HCT116 (cell line): ENCODE measurements around the gene MBD3L2B. TPM values are rescaled to one million over a fixed set of nuclear protein-coding genes. Genes with fewer than 3 reads are reported as not detected.

Experiments
- ATAC-seq: fragments of 200-7000 bp; cut with Tn5 transposase; 2 replicates; pipeline ENCODE4 v1.9.1; 2020; ENCODE audit warnings: mild to moderate bottlenecking, moderate library complexity
- BruUV-seq: library from RNA; stranded (reverse); fragments of 400-500 nt; replicated peaks from 2 replicates; lab custom pipeline; 2021; lab: Mats Ljungman, UMichigan
- CTCF ChIA-PET: fragments of 300-600 bp; sonication (Branson Sonifier 250); formaldehyde crosslinking; loops from one replicate; lab custom pipeline; 2021; ENCODE audit warnings: antibody characterized with exemption; lab: Charles Lee
- POLR2A ChIA-PET: fragments of 300-600, 350-600 bp; sonication (Branson Sonifier 250); formaldehyde crosslinking; loops from one replicate; lab custom pipeline; 2021; ENCODE audit warnings: antibody characterized with exemption; lab: Charles Lee
- RAD21 ChIA-PET, 2 experiments: fragments of 300-600 bp; sonication (Branson Sonifier 250); formaldehyde crosslinking; loops; one replicate each; lab custom pipeline; 2023; ENCODE audit warnings: low total read pairs in 2 of 2; ENCODE audit not compliant: uncharacterized antibody in 2 of 2, unreplicated experiment in 2 of 2, low non-redundant PET in 1 of 2; lab: Charles Lee
- DNase-seq: peaks from one replicate; pipeline ENCODE4 v3.0.0-alpha.2; 2010; ENCODE audit warnings: low read depth, low spot score
- H2AFZ ChIP-seq: fragments of 200-600 bp; shearing (Covaris generic), sonication (generic); 2 replicates; pipeline ENCODE4 v1.6.1; 2017; ENCODE audit warnings: low read depth, mixed run types, mixed read lengths, antibody characterized with exemption, low read length; ENCODE audit not compliant: poor library complexity, severe bottlenecking
- H3K27ac ChIP-seq: 2 replicates; pipeline ENCODE4 v1.5.1; 2012; ENCODE audit warnings: low read depth, low read length
- H3K27me3 ChIP-seq: fragments of 200-600 bp; sonication (generic); 2 replicates; pipeline ENCODE4 v1.6.1; 2016; ENCODE audit warnings: mixed run types, low read length, mixed read lengths; ENCODE audit not compliant: insufficient read depth
- H3K36me3 ChIP-seq, 2 experiments: fragments of 200-500 bp in 1 of 2; fragments of 200-600 bp in 1 of 2; sonication (Bioruptor generic) in 1 of 2; sonication (generic) in 1 of 2; 2 replicates each; pipeline versions ENCODE4 v1.5.1 to v1.6.1; 2014 to 2016; ENCODE audit warnings: low read length in 2 of 2, inconsistent platforms in 1 of 2, mixed read lengths in 1 of 2, mixed run types in 1 of 2; ENCODE audit not compliant: insufficient read depth in 2 of 2, control insufficient read depth in 1 of 2
- H3K4me1 ChIP-seq, 2 experiments: fragments of 200-600 bp in 1 of 2; sonication (generic) in 1 of 2; 2 replicates each; pipeline versions ENCODE4 v1.5.1 to v1.6.1; 2012 to 2017; ENCODE audit warnings: low read length in 2 of 2, inconsistent platforms in 1 of 2, mild to moderate bottlenecking in 1 of 2, mixed read lengths in 1 of 2, mixed run types in 1 of 2, moderate library complexity in 1 of 2; ENCODE audit not compliant: insufficient read depth in 2 of 2, control insufficient read depth in 1 of 2
- H3K4me2 ChIP-seq: fragments of 200-600 bp; sonication (generic); 2 replicates; pipeline ENCODE4 v1.6.1; 2017; ENCODE audit warnings: mixed run types, low read length, mixed read lengths
- H3K4me3 ChIP-seq, 2 experiments: fragments of 200-600 bp in 1 of 2; sonication (generic) in 1 of 2; replicated peaks in 1 of 2; 2 replicates each; pipeline ENCODE4 v1.5.1; 2011 to 2016; ENCODE audit warnings: low read length in 2 of 2, control low read depth in 1 of 2, low read depth in 1 of 2, mild to moderate bottlenecking in 1 of 2, mixed read lengths in 1 of 2, mixed run types in 1 of 2
- H3K79me2 ChIP-seq: fragments of 200-600 bp; sonication (generic); 2 replicates; pipeline ENCODE4 v1.6.1; 2017; ENCODE audit warnings: mild to moderate bottlenecking, mixed run types, low read length, moderate library complexity, mixed read lengths; ENCODE audit not compliant: insufficient read depth
- H3K9ac ChIP-seq: fragments of 200-600 bp; sonication (generic); 2 replicates; pipeline ENCODE4 v1.6.1; 2016; ENCODE audit warnings: low read length, mixed read lengths
- H3K9me2 ChIP-seq: fragments of 200-600 bp; sonication (generic), shearing (Covaris generic); 2 replicates; pipeline ENCODE4 v1.6.1; 2017; ENCODE audit warnings: mixed run types, mild to moderate bottlenecking, moderate library complexity; ENCODE audit not compliant: insufficient read depth
- H3K9me3 ChIP-seq, 2 experiments: fragments of 200-500 bp in 1 of 2; fragments of 200-600 bp in 1 of 2; sonication (Bioruptor generic) in 1 of 2; sonication (generic) in 1 of 2; 2 replicates each; pipeline ENCODE4 v1.6.1; 2014 to 2017; ENCODE audit warnings: low read length in 2 of 2, mixed read lengths in 2 of 2, inconsistent platforms in 1 of 2, low read depth in 1 of 2, mild to moderate bottlenecking in 1 of 2, mixed run types in 1 of 2, moderate library complexity in 1 of 2; ENCODE audit not compliant: control insufficient read depth in 1 of 2, insufficient read depth in 1 of 2
- H4K20me1 ChIP-seq: fragments of 200-600 bp; sonication (generic), shearing (Covaris generic); 2 replicates; pipeline ENCODE4 v1.6.1; 2017; ENCODE audit warnings: mixed run types, mild to moderate bottlenecking, moderate library complexity; ENCODE audit not compliant: insufficient read depth
- ATF3 ChIP-seq: IDR thresholded peaks from 2 replicates; pipeline ENCODE4 v1.6.1; 2012
- CBX3 ChIP-seq: IDR thresholded peaks from 2 replicates; pipeline ENCODE4 v1.6.1; 2012; ENCODE audit warnings: low read depth
- CEBPB ChIP-seq: IDR thresholded peaks from 2 replicates; pipeline ENCODE4 v1.6.1; 2012; ENCODE audit warnings: low read depth
- CTCF ChIP-seq, 3 experiments: fragments of 200-600 bp in 1 of 3; sonication (generic) in 1 of 3; IDR thresholded peaks in 2 of 3; conservative IDR thresholded peaks in 1 of 3; 2 replicates each; pipeline ENCODE4 v1.5.1; 2012 to 2017; ENCODE audit warnings: low read depth in 2 of 3, low read length in 2 of 3, antibody characterized with exemption in 1 of 3, borderline replicate concordance in 1 of 3, control low read depth in 1 of 3, mild to moderate bottlenecking in 1 of 3, mixed read lengths in 1 of 3, mixed run types in 1 of 3, moderate library complexity in 1 of 3; ENCODE audit not compliant: insufficient read depth in 1 of 3
- EGR1 ChIP-seq: IDR thresholded peaks from 2 replicates; pipeline ENCODE4 v1.6.1; 2012; ENCODE audit warnings: low read depth
- ELF1 ChIP-seq: IDR thresholded peaks from 2 replicates; pipeline ENCODE4 v1.6.1; 2012; ENCODE audit warnings: low read depth, borderline replicate concordance
- EZH2 ChIP-seq: fragments of 200-600 bp; sonication (generic); IDR thresholded peaks from 2 replicates; pipeline ENCODE4 v1.6.1; 2017; ENCODE audit warnings: antibody characterized with exemption, mixed run types
- EZH2phosphoT487 ChIP-seq: fragments of 200-600 bp; IDR thresholded peaks from 2 replicates; pipeline ENCODE4 v1.6.1; 2018; ENCODE audit warnings: antibody characterized with exemption, borderline replicate concordance
- FOSL1 ChIP-seq: IDR thresholded peaks from 2 replicates; pipeline ENCODE4 v1.6.1; 2012; ENCODE audit warnings: low read depth
- JUND ChIP-seq: IDR thresholded peaks from 2 replicates; pipeline ENCODE4 v1.6.1; 2012
- POLR2A ChIP-seq: IDR thresholded peaks from 2 replicates; pipeline ENCODE4 v1.7.0; 2011; ENCODE audit warnings: borderline replicate concordance; ENCODE audit not compliant: insufficient read depth, insufficient read length; ENCODE audit errors: extremely low read depth
- POLR2AphosphoS5 ChIP-seq: IDR thresholded peaks from 2 replicates; pipeline ENCODE4 v1.6.1; 2011; ENCODE audit warnings: mild to moderate bottlenecking, low read depth, low read length, moderate library complexity
- RAD21 ChIP-seq: IDR thresholded peaks from 2 replicates; pipeline ENCODE4 v1.6.1; 2012; ENCODE audit warnings: low read depth, mild to moderate bottlenecking
- REST ChIP-seq: IDR thresholded peaks from 2 replicates; pipeline ENCODE4 v1.6.1; 2012; ENCODE audit warnings: low read depth
- SIN3A ChIP-seq: IDR thresholded peaks from 2 replicates; pipeline ENCODE4 v1.6.1; 2012; ENCODE audit warnings: low read depth
- SP1 ChIP-seq: IDR thresholded peaks from 2 replicates; pipeline ENCODE4 v1.6.1; 2012; ENCODE audit warnings: low read depth
- TCF7L2 ChIP-seq: IDR thresholded peaks from 2 replicates; pipeline ENCODE4 v1.7.0; 2011; ENCODE audit warnings: borderline replicate concordance, inconsistent platforms; ENCODE audit not compliant: insufficient read depth, insufficient read length; ENCODE audit errors: extremely low read depth
- YY1 ChIP-seq: IDR thresholded peaks from 2 replicates; pipeline ENCODE4 v1.6.1; 2011; ENCODE audit warnings: low read length, low read depth, moderate library complexity, mild to moderate bottlenecking; ENCODE audit not compliant: insufficient replicate concordance; ENCODE audit errors: extremely low read depth
- ZBTB33 ChIP-seq: IDR thresholded peaks from 2 replicates; pipeline ENCODE4 v1.6.1; 2011; ENCODE audit warnings: mild to moderate bottlenecking, low read length, moderate library complexity; ENCODE audit not compliant: insufficient replicate concordance; ENCODE audit errors: extremely low read depth
- ZNF274 ChIP-seq: fragments of 200-500 bp; sonication (Bioruptor generic); IDR thresholded peaks from 2 replicates; pipeline ENCODE4 v1.6.1; 2014; ENCODE audit warnings: mild to moderate bottlenecking, low read depth, low read length, inconsistent platforms
- intact Hi-C: fragments of 100-400 bp; cut with micrococcal nuclease; formaldehyde crosslinking; loops from 2 replicates; pipeline ENCODE4 v1.10.0; 2022
- total RNA-seq: library from RNA; stranded (reverse); gene quantifications from one replicate; pipeline ENCODE4 v1.2.1, GENCODE V29; 2021; ENCODE audit not compliant: unreplicated experiment

The MBD3L2B gene
- total RNA-seq, 1 experiment from 2014 or later: not detected

- Histone ChIP-seq H3K9ac (no peak overlapping the region), H2AFZ (no peak overlapping the region), H3K9me2 (no peaks in the 10 kb centered on the region), H3K79me2 (no peaks in the 10 kb centered on the region), H3K4me3 (no peak overlapping the region), H3K4me2 (no peak overlapping the region), H3K27me3 (no peaks in the 10 kb centered on the region), H3K9me3 (no peaks in the 10 kb centered on the region), H3K36me3 (no peaks in the 10 kb centered on the region), H3K27ac (no peak overlapping the region), H3K4me1 (peaks cover 0 to 8% of the 10 kb centered on the region in 2 experiments; a peak in 2 of 4 replicates), H4K20me1 (no peaks in the 10 kb centered on the region)
- no peak for DNase-seq
- BruUV-seq: no TSS peak
- ATAC-seq: no peak
- ChIA-PET CTCF (no interaction called here), RAD21 (no interaction called here), POLR2A (no interaction called here)
- intact Hi-C loops: no loop called here
- TF ChIP-seq JUND (no peak), POLR2AphosphoS5 (no peak), CEBPB (no peak), ZBTB33 (no peak), EGR1 (no peak), FOSL1 (no peak), TCF7L2 (no peak), REST (no peak), ATF3 (no peak), RAD21 (no peak), SIN3A (no peak), CBX3 (no peak), YY1 (no peak), EZH2 (no peak), EZH2phosphoT487 (no peak), CTCF (IDR thresholded peaks at IDR 0.05 in 2 of 3, conservative IDR thresholded peaks at IDR 0.05 in 1 of 3; ENCODE audit: borderline replicate concordance in 1 of 3, insufficient read depth in 1 of 3, low read depth in 2 of 3, low read length in 2 of 3) (no peak), SP1 (no peak), ZNF274 (no peak), POLR2A (no peak), ELF1 (no peak)
Observed at GRCh38 chr19:6971366-6971765, 49.9 kb downstream of the MBD3L2B start.
